GM23338 (cell line): Measurements from ENCODE around the gene SPINT1. TPM values are rescaled to one million over a fixed set of nuclear protein-coding genes. Genes with fewer than 3 reads are reported as not detected.

Experiments
- ATAC-seq: fragments of 200-7000 bp; cut with Tn5 transposase; 3 replicates; pipeline ENCODE4 v1.9.1; 2020
- DNase-seq: peaks from one replicate; pipeline ENCODE4 v3.0.0-alpha.2; 2015; ENCODE audit warnings: low spot score
- H2AFZ ChIP-seq: fragments of 200-600 bp; sonication (generic); 2 replicates; pipeline ENCODE4 v1.8.0; 2016; ENCODE audit warnings: antibody characterized with exemption, mild to moderate bottlenecking, moderate library complexity
- H3F3A ChIP-seq: fragments of 200-600 bp; sonication (generic); replicated peaks from 2 replicates; pipeline ENCODE4 v1.8.0; 2017; ENCODE audit warnings: antibody characterized with exemption, mixed run types, low read depth
- H3K27ac ChIP-seq: fragments of 200-600 bp; sonication (generic); 2 replicates; pipeline ENCODE4 v1.6.1; 2016; ENCODE audit warnings: low read depth
- H3K27me3 ChIP-seq: fragments of 200-600 bp; sonication (generic); 2 replicates; pipeline ENCODE4 v1.8.0; 2016; ENCODE audit warnings: mild to moderate bottlenecking, mixed run types, moderate library complexity; ENCODE audit not compliant: insufficient read depth
- H3K36me3 ChIP-seq: fragments of 200-600 bp; sonication (generic); 2 replicates; pipeline ENCODE4 v1.8.0; 2016; ENCODE audit warnings: mild to moderate bottlenecking; ENCODE audit not compliant: insufficient read depth
- H3K4me1 ChIP-seq: fragments of 200-600 bp; sonication (generic); 2 replicates; pipeline ENCODE4 v1.8.0; 2016; ENCODE audit warnings: mild to moderate bottlenecking, moderate library complexity; ENCODE audit not compliant: insufficient read depth
- H3K4me2 ChIP-seq: fragments of 200-600 bp; sonication (generic); 2 replicates; pipeline ENCODE4 v1.7.1; 2017; ENCODE audit warnings: mixed run types
- H3K4me3 ChIP-seq: fragments of 200-600 bp; sonication (generic); 2 replicates; pipeline ENCODE4 v1.6.1; 2016; ENCODE audit warnings: mixed run types
- H3K79me2 ChIP-seq: fragments of 200-600 bp; sonication (generic); replicated peaks from 2 replicates; pipeline ENCODE4 v1.8.0; 2017; ENCODE audit warnings: mild to moderate bottlenecking; ENCODE audit not compliant: insufficient read depth
- H3K9me2 ChIP-seq: fragments of 200-600 bp; sonication (generic); 2 replicates; pipeline ENCODE4 v1.8.0; 2017; ENCODE audit not compliant: insufficient read depth
- H4K20me1 ChIP-seq: fragments of 200-600 bp; sonication (generic); replicated peaks from 2 replicates; pipeline ENCODE4 v1.8.0; 2017; ENCODE audit warnings: mild to moderate bottlenecking; ENCODE audit not compliant: insufficient read depth
- H3K27ac Mint-ChIP-seq: 2 replicates; pipeline ENCODE4 v1.8.0; 2020; ENCODE audit warnings: inconsistent platforms, mild to moderate bottlenecking, moderate library complexity, mixed read lengths
- H3K27me3 Mint-ChIP-seq: 3 replicates; pipeline ENCODE4 v1.8.0; 2022; ENCODE audit warnings: low read depth, mild to moderate bottlenecking, moderate library complexity, mixed read lengths, inconsistent platforms; ENCODE audit not compliant: insufficient read depth, poor library complexity
- H3K36me3 Mint-ChIP-seq: 3 replicates; pipeline ENCODE4 v1.8.0; 2021; ENCODE audit warnings: low read depth, mild to moderate bottlenecking, inconsistent platforms, moderate library complexity, mixed read lengths
- H3K4me1 Mint-ChIP-seq: 3 replicates; pipeline ENCODE4 v1.8.0; 2020; ENCODE audit warnings: mild to moderate bottlenecking, inconsistent platforms, mixed read lengths
- H3K4me3 Mint-ChIP-seq: 3 replicates; pipeline ENCODE4 v1.8.0; 2021; ENCODE audit warnings: moderate library complexity, mild to moderate bottlenecking, inconsistent platforms, mixed read lengths
- H3K9me3 Mint-ChIP-seq: 3 replicates; pipeline ENCODE4 v1.8.0; 2020; ENCODE audit warnings: moderate library complexity, mild to moderate bottlenecking, inconsistent platforms, mixed read lengths
- CREB1 ChIP-seq: fragments of 250-450 bp; sonication (Bioruptor Pico); IDR thresholded peaks from 2 replicates; pipeline ENCODE4 v1.5.0; 2020; ENCODE audit warnings: low read depth, mild to moderate bottlenecking, moderate library complexity
- CTCF ChIP-seq, 2 experiments: fragments of 200-600 bp in 1 of 2; sonication (generic) in 1 of 2; conservative IDR thresholded peaks; 2 replicates each; pipeline versions ENCODE4 v1.5.1 to v1.6.1; 2016 to 2017; ENCODE audit warnings: antibody characterized with exemption in 2 of 2, low read depth in 2 of 2, mild to moderate bottlenecking in 2 of 2, moderate library complexity in 1 of 2
- ETS1 ChIP-seq: IDR thresholded peaks from 2 replicates; pipeline ENCODE4 v1.6.1; 2016; ENCODE audit warnings: antibody characterized with exemption
- EZH2 ChIP-seq: fragments of 200-600 bp; sonication (generic); IDR thresholded peaks from one replicate; pipeline ENCODE4 v1.8.0; 2017; ENCODE audit warnings: antibody characterized with exemption, mild to moderate bottlenecking, low read depth; ENCODE audit not compliant: unreplicated experiment
- EZH2phosphoT487 ChIP-seq: fragments of 200-600 bp; sonication (generic); IDR thresholded peaks from one replicate; pipeline ENCODE4 v1.8.1; 2018; ENCODE audit warnings: antibody characterized with exemption; ENCODE audit not compliant: unreplicated experiment
- JUNB ChIP-seq: IDR thresholded peaks from one replicate; pipeline ENCODE4 v1.6.1; 2016; ENCODE audit warnings: antibody characterized with exemption; ENCODE audit not compliant: unreplicated experiment
- NANOG ChIP-seq: IDR thresholded peaks from 2 replicates; pipeline ENCODE4 v1.6.1; 2016; ENCODE audit warnings: antibody characterized with exemption, borderline replicate concordance
- POLR2AphosphoS5 ChIP-seq: IDR thresholded peaks from 2 replicates; pipeline ENCODE4 v1.6.1; 2016; ENCODE audit warnings: antibody characterized with exemption, low read depth
- REST ChIP-seq: IDR thresholded peaks from one replicate; pipeline ENCODE4 v1.6.1; 2018; ENCODE audit warnings: antibody characterized with exemption; ENCODE audit not compliant: unreplicated experiment
- STAT1 ChIP-seq: IDR thresholded peaks from one replicate; pipeline ENCODE4 v1.6.1; 2016; ENCODE audit warnings: antibody characterized with exemption; ENCODE audit not compliant: unreplicated experiment
- ZNF331 ChIP-seq: fragments of 250-450 bp; sonication (Bioruptor Pico); IDR thresholded peaks from 2 replicates; pipeline ENCODE4 v1.5.0; 2020; ENCODE audit warnings: low read depth, mild to moderate bottlenecking, moderate library complexity
- ZNF462 ChIP-seq: fragments of 250-450 bp; sonication (Bioruptor Pico); IDR thresholded peaks from 2 replicates; pipeline ENCODE4 v1.5.0; 2020; ENCODE audit warnings: mild to moderate bottlenecking, moderate library complexity
- polyA plus RNA-seq: library from polyadenylated mRNA; unstranded; fragments of >200 nt; fragmentation: Nextera tagmentation; extraction: Ambion mirVana; gene quantifications from 2 replicates; pipeline ENCODE4 v1.2.1, GENCODE V29; 2016
- total RNA-seq: library from RNA; depleted of rRNA; stranded (reverse); fragments of >200 nt; shearing (Covaris generic); gene quantifications from 2 replicates; pipeline ENCODE4 v1.2.3, GENCODE V29; 2014

SPINT1 gene
- total and polyA plus RNA-seq, 2 experiments from 2014 or later = 41.3 to 253 TPM

- Histone ChIP-seq H2AFZ (peak overlapping the region; percentile 74), H3K4me3 (peak overlapping the region; percentile 97)
Observed at GRCh38 chr15:40845036-40845435, 1.2 kb downstream of the SPINT1 start.

More at GRCh38 chr15:40845036-40845435, 1.2 kb downstream of the SPINT1 start:
- peak overlapping the region; percentile 74; the same call in 1 of the 2 replicates for H3K27ac ChIP-seq
- H3F3A ChIP-seq = peaks cover 7% of the 10 kb centered on the region; the same call in 1 of the 2 replicates
- H3K27me3 Mint-ChIP-seq = peaks cover 24% of the 10 kb centered on the region
- H3K27ac Mint-ChIP-seq = peak overlapping the region; percentile 95
- H3K4me1 ChIP-seq = peaks cover 36% of the 10 kb centered on the region
- peaks cover 42% of the 10 kb centered on the region for H3K4me1 Mint-ChIP-seq
- peaks cover 58% of the 10 kb centered on the region for H3K79me2 ChIP-seq
- H4K20me1 ChIP-seq = peaks cover 36% of the 10 kb centered on the region
- 0 out of 3 replicates have a peak, but pooled peaks cover 3% of the 10 kb centered on the region for H3K9me3 Mint-ChIP-seq
- no peaks in the 10 kb centered on the region for H3K9me2 ChIP-seq
- H3K4me3 Mint-ChIP-seq = peak overlapping the region; percentile 99
- DNase-seq = no peak
- TF ChIP-seq CTCF (conservative IDR thresholded peaks at IDR 0.05; ENCODE audit: low read depth in 2 of 2) = no peak
- no peak for TF ChIP-seq POLR2AphosphoS5
- no peak for TF ChIP-seq NANOG
- no peak for TF ChIP-seq STAT1
- no peak for TF ChIP-seq ZNF331 (CRISPR knock-in tag)
- no peak for TF ChIP-seq CREB1 (CRISPR knock-in tag)
- no peak for TF ChIP-seq REST
- no peak for TF ChIP-seq ETS1
- TF ChIP-seq ZNF462 (CRISPR knock-in tag) = no peak
- TF ChIP-seq EZH2 = no peak
- no peak for TF ChIP-seq EZH2phosphoT487
- no peak for TF ChIP-seq JUNB
- peak overlapping the region; percentile 100 for H3K4me2 ChIP-seq
- H3K36me3 ChIP-seq = peaks cover 4% of the 10 kb centered on the region
- H3K36me3 Mint-ChIP-seq = peaks cover 47% of the 10 kb centered on the region
- ATAC-seq = no peak
- 0 out of 2 replicates have a peak, but pooled peaks cover 4% of the 10 kb centered on the region for H3K27me3 ChIP-seq
